Tibial nerve (tissue), 3 donors: ENCODE data around the gene KRTAP12-2.

Source experiments
- POLR2A ChIP-seq, 2 donors: fragments of 450-650 bp; IDR thresholded peaks; one replicate each; pipeline ENCODE4 v1.6.1; 2017; ENCODE audit warnings: antibody characterized with exemption in 2 of 2, mild to moderate bottlenecking in 2 of 2, moderate library complexity in 2 of 2
- TF ChIP-seq, protein P1 (sequence below), 5 experiments: fragments of 200-600 bp in 3 of 5; fragments of 450-650 bp in 2 of 5; sonication (generic) in 3 of 5; IDR thresholded peaks; one replicate each; pipeline ENCODE4 v1.5.1; 2016 to 2019; ENCODE audit warnings: antibody characterized with exemption in 5 of 5, mild to moderate bottlenecking in 3 of 5, moderate library complexity in 2 of 5

DNA sequence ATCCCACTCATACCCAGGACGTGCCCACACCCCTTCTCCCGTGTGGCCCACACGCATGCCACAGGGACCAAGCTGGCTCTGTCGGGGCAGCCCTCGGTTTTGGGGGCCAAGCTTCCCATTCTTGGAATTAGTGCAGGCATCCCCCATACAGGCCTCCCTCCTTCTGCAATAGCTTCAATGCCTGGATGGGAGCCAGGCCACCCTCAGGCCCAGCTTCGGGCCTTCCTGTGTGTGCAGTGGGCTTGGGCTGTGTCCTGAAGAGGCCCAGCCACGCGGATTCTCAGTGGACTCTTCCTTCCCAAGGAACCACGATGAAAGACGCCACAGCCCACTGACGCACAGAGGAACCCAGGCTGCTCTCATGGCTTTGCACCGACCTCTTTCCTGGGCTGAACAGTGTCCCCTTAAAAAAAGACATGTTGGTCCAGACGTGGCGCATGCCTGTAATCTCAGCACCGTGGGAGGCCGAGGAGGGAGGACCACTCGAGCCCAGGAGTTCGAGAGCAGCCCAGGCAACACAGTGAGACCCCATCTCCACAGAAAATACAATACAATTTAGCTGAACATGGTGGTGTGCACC is 17.1 kb downstream of the KRTAP12-2 start:
- TF ChIP-seq, protein P1, sequence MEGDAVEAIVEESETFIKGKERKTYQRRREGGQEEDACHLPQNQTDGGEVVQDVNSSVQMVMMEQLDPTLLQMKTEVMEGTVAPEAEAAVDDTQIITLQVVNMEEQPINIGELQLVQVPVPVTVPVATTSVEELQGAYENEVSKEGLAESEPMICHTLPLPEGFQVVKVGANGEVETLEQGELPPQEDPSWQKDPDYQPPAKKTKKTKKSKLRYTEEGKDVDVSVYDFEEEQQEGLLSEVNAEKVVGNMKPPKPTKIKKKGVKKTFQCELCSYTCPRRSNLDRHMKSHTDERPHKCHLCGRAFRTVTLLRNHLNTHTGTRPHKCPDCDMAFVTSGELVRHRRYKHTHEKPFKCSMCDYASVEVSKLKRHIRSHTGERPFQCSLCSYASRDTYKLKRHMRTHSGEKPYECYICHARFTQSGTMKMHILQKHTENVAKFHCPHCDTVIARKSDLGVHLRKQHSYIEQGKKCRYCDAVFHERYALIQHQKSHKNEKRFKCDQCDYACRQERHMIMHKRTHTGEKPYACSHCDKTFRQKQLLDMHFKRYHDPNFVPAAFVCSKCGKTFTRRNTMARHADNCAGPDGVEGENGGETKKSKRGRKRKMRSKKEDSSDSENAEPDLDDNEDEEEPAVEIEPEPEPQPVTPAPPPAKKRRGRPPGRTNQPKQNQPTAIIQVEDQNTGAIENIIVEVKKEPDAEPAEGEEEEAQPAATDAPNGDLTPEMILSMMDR (IDR thresholded peaks at IDR 0.05), result no peak
- TF ChIP-seq POLR2A (IDR thresholded peaks at IDR 0.05), result no peak
